ENCODE measurements around the gene LAMA1. TPM values are rescaled to one million over a fixed set of nuclear protein-coding genes. Genes with fewer than 3 reads are reported as not detected.

The LAMA1 gene
- total RNA-seq, 5 donors from 2014 or later (not counting 1 experiment from before 2014, with no cell fraction given) = 0.09 to 0.43 (median 0.09) TPM; not detected in 2

DNA sequence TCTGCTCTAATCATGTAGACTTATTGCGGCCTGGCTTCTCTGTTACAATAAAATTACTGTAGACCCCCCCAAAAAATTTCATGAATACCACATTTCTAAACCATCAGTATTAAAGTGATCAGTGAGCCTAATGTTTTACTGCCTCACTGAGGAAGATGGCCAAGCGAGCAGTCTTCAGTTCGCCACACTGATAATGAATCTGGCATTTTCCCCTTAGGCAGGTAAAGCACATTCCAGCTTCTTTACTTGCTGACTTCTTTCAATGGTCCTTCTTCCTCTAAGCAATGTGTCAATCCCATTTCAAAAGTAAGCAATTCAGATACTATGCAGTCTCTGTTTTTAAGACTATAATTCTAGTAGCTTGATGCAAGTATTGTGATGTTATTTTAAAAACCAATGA lies 137.6 kb downstream of the LAMA1 start:
- 93% methylated on average over 3 of the region's 3 CpGs for WGBS (ENCODE audit: insufficient coverage)

DNA sequence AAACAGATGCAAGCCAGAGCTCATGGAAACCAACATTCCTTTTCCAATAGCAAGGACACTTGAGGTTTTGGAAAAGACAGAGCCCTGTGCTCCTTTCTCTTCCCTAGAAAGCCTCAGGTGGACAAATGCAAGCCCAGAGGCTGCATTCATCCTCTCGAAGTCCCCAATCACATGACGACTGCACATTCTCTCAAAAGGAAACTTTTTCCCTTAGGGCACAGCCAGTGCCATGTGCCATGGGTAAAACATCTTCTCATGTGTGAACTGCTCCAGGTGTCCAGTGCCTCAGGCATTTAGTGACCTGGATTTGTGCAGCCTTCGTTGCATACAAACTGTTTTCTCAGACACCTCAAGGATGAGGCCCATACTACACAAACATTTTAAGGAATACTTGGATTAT lies 140.7 kb downstream of the LAMA1 start:
- H3K9me3 ChIP-seq = no peaks in the 10 kb centered on the region
- H3K36me3 ChIP-seq (ENCODE audit: control insufficient read depth in 2 of 2, extremely low read depth in 1 of 2, insufficient read depth in 1 of 2, low read length in 1 of 2) = no peaks in the 10 kb centered on the region
- WGBS (ENCODE audit: insufficient coverage) = 90% methylated on average over 2 of the region's 3 CpGs
- no peaks in the 10 kb centered on the region for H3K27me3 ChIP-seq (replicated peaks in 1 of 2; ENCODE audit: control insufficient read depth in 2 of 2, extremely low read depth in 1 of 2, insufficient read depth in 2 of 2, low read length in 1 of 2)
- no peaks in the 10 kb centered on the region for H3K4me1 ChIP-seq (ENCODE audit: control insufficient read depth in 1 of 2, extremely low read depth in 1 of 2, insufficient read depth in 2 of 2, low read length in 2 of 2)
- Mint-ChIP-seq H3K4me3 (no peak overlapping the region), H3K27ac (no peak overlapping the region), H3K9me3 (peaks cover 0 to 6% (median 0%) of the 10 kb centered on the region in 3 donors), H3K27me3 (no peaks in the 10 kb centered on the region), H3K4me1 (no peaks in the 10 kb centered on the region), H3K36me3 (no peaks in the 10 kb centered on the region)
- H3K4me3 ChIP-seq (ENCODE audit: control insufficient read depth in 1 of 2, extremely low read depth in 1 of 2, low read length in 1 of 2) = no peak overlapping the region
- DNase-seq (no peak), ATAC-seq (replicated peaks in 1 of 4) (no peak)
- H3K27ac ChIP-seq (ENCODE audit: low read length) = no peak overlapping the region
- POLR2A ChIA-PET = no interaction called here
- CTCF ChIA-PET = no interaction called here

More for the DNA sequence above, 137.6 kb downstream of the LAMA1 start:
- Histone ChIP-seq H3K4me1 (ENCODE audit: control insufficient read depth in 1 of 2, extremely low read depth in 1 of 2, insufficient read depth in 2 of 2, low read length in 2 of 2) (no peaks in the 10 kb centered on the region), H3K36me3 (ENCODE audit: control insufficient read depth in 2 of 2, extremely low read depth in 1 of 2, insufficient read depth in 1 of 2, low read length in 1 of 2) (no peaks in the 10 kb centered on the region), H3K4me3 (ENCODE audit: control insufficient read depth in 1 of 2, extremely low read depth in 1 of 2, low read length in 1 of 2) (no peak overlapping the region), H3K27ac (ENCODE audit: low read length) (no peak overlapping the region), H3K9me3 (no peaks in the 10 kb centered on the region), H3K27me3 (replicated peaks in 1 of 2; ENCODE audit: control insufficient read depth in 2 of 2, extremely low read depth in 1 of 2, insufficient read depth in 2 of 2, low read length in 1 of 2) (no peaks in the 10 kb centered on the region)
- H3K4me3 Mint-ChIP-seq = no peak overlapping the region
- no peak for ATAC-seq (replicated peaks in 1 of 4)
- ChIA-PET POLR2A (no interaction called here), CTCF (no interaction called here)
- no peak for DNase-seq
- no peak overlapping the region for H3K27ac Mint-ChIP-seq
- no peaks in the 10 kb centered on the region for H3K36me3 Mint-ChIP-seq
- no peaks in the 10 kb centered on the region for H3K27me3 Mint-ChIP-seq
- H3K9me3 Mint-ChIP-seq = peaks cover 0 to 6% (median 0%) of the 10 kb centered on the region in 3 donors
- H3K4me1 Mint-ChIP-seq = no peaks in the 10 kb centered on the region

DNA sequence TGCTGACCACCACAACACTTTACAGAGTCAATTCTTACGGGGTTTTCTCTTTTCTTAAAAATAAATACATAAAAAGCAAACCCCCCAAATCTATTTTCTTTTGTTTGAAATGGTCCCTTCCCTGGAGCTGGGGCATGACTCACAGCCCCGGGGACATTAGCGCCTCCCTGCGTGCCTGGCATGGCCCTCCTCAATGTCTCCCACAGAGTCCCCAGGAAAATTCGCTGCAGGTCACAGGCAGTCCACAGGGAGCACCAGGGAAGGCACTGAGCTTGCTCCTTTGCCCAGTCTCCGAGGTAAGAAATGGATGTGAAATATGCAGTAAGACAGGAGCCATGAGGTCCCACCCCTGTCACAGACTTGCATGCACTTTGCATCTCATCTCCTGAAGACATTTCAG lies 142.5 kb downstream of the LAMA1 start:
- H3K27me3 Mint-ChIP-seq = no peaks in the 10 kb centered on the region
- Histone ChIP-seq H3K4me3 (ENCODE audit: control insufficient read depth in 1 of 2, extremely low read depth in 1 of 2, low read length in 1 of 2) (no peak overlapping the region), H3K36me3 (ENCODE audit: control insufficient read depth in 2 of 2, extremely low read depth in 1 of 2, insufficient read depth in 1 of 2, low read length in 1 of 2) (no peaks in the 10 kb centered on the region), H3K4me1 (ENCODE audit: control insufficient read depth in 1 of 2, extremely low read depth in 1 of 2, insufficient read depth in 2 of 2, low read length in 2 of 2) (no peaks in the 10 kb centered on the region), H3K9me3 (no peaks in the 10 kb centered on the region), H3K27ac (ENCODE audit: low read length) (no peak overlapping the region), H3K27me3 (replicated peaks in 1 of 2; ENCODE audit: control insufficient read depth in 2 of 2, extremely low read depth in 1 of 2, insufficient read depth in 2 of 2, low read length in 1 of 2) (no peaks in the 10 kb centered on the region)
- H3K4me3 Mint-ChIP-seq = no peak overlapping the region
- CTCF ChIA-PET = no interaction called here
- no peak for ATAC-seq (replicated peaks in 1 of 4)
- POLR2A ChIA-PET = no interaction called here
- no peak overlapping the region for H3K27ac Mint-ChIP-seq
- H3K36me3 Mint-ChIP-seq = no peaks in the 10 kb centered on the region
- peaks cover 0 to 2% (median under 1%) of the 10 kb centered on the region in 3 donors for H3K9me3 Mint-ChIP-seq
- no peaks in the 10 kb centered on the region for H3K4me1 Mint-ChIP-seq
- 95% methylated on average over 3 of the region's 6 CpGs for WGBS (ENCODE audit: insufficient coverage)
- DNase-seq = no peak

- H3K4me3 Mint-ChIP-seq = no peak overlapping the region
- Histone ChIP-seq H3K36me3 (ENCODE audit: control insufficient read depth in 2 of 2, extremely low read depth in 1 of 2, insufficient read depth in 1 of 2, low read length in 1 of 2) (no peaks in the 10 kb centered on the region), H3K27me3 (replicated peaks in 1 of 2; ENCODE audit: control insufficient read depth in 2 of 2, extremely low read depth in 1 of 2, insufficient read depth in 2 of 2, low read length in 1 of 2) (no peaks in the 10 kb centered on the region), H3K27ac (ENCODE audit: low read length) (no peak overlapping the region), H3K4me3 (ENCODE audit: control insufficient read depth in 1 of 2, extremely low read depth in 1 of 2, low read length in 1 of 2) (no peak overlapping the region), H3K9me3 (no peaks in the 10 kb centered on the region), H3K4me1 (ENCODE audit: control insufficient read depth in 1 of 2, extremely low read depth in 1 of 2, insufficient read depth in 2 of 2, low read length in 2 of 2) (no peaks in the 10 kb centered on the region)
- ChIA-PET CTCF (no interaction called here), POLR2A (no interaction called here)
- WGBS (ENCODE audit: insufficient coverage) = 95% methylated on average over 4 of the region's 7 CpGs
- no peak overlapping the region for H3K27ac Mint-ChIP-seq
- no peaks in the 10 kb centered on the region for H3K27me3 Mint-ChIP-seq
- ATAC-seq (replicated peaks in 1 of 4) = no peak
- H3K4me1 Mint-ChIP-seq = no peaks in the 10 kb centered on the region
- H3K9me3 Mint-ChIP-seq = peaks cover 0 to 2% (median 0%) of the 10 kb centered on the region in 3 donors
- no peaks in the 10 kb centered on the region for H3K36me3 Mint-ChIP-seq
- DNase-seq = no peak
These were observed 145.6 kb downstream of the LAMA1 start for GRCh38 chr18:6971823-6972478.

GRCh38 chr18:6963452-6964097 lies 154.0 kb downstream of the LAMA1 start:
- no peak for DNase-seq
- no peaks in the 10 kb centered on the region for H3K4me1 Mint-ChIP-seq
- Histone ChIP-seq H3K27me3 (replicated peaks in 1 of 2; ENCODE audit: control insufficient read depth in 2 of 2, extremely low read depth in 1 of 2, insufficient read depth in 2 of 2, low read length in 1 of 2) (no peaks in the 10 kb centered on the region), H3K4me3 (ENCODE audit: control insufficient read depth in 1 of 2, extremely low read depth in 1 of 2, low read length in 1 of 2) (no peak overlapping the region), H3K9me3 (no peaks in the 10 kb centered on the region), H3K36me3 (ENCODE audit: control insufficient read depth in 2 of 2, extremely low read depth in 1 of 2, insufficient read depth in 1 of 2, low read length in 1 of 2) (no peaks in the 10 kb centered on the region), H3K4me1 (ENCODE audit: control insufficient read depth in 1 of 2, extremely low read depth in 1 of 2, insufficient read depth in 2 of 2, low read length in 2 of 2) (no peaks in the 10 kb centered on the region), H3K27ac (ENCODE audit: low read length) (no peak overlapping the region)
- ChIA-PET POLR2A (no interaction called here), CTCF (interaction anchor here in 1 of 2 donors (0.7 kb wide), 1 partner anchor 14 kb away, joined by 3 read pairs; no protein-coding TSS in a partner anchor)
- no peaks in the 10 kb centered on the region for H3K27me3 Mint-ChIP-seq
- H3K9me3 Mint-ChIP-seq = peaks cover 0 to 13% (median 7%) of the 10 kb centered on the region in 3 donors
- 80% methylated on average over 1 of the region's 2 CpGs for WGBS (ENCODE audit: insufficient coverage)
- no peak overlapping the region for H3K4me3 Mint-ChIP-seq
- no peak for ATAC-seq (replicated peaks in 1 of 4)
- H3K36me3 Mint-ChIP-seq = no peaks in the 10 kb centered on the region
- no peak overlapping the region for H3K27ac Mint-ChIP-seq

GRCh38 chr18:6962571-6963451 lies 154.8 kb downstream of the LAMA1 start:
- ChIA-PET POLR2A (no interaction called here), CTCF (interaction anchor here in 1 of 2 donors (0.7 kb wide), 1 partner anchor 15 kb away, joined by 3 read pairs; no protein-coding TSS in a partner anchor)
- no peaks in the 10 kb centered on the region for H3K36me3 ChIP-seq (ENCODE audit: control insufficient read depth in 2 of 2, extremely low read depth in 1 of 2, insufficient read depth in 1 of 2, low read length in 1 of 2)
- H3K4me3 Mint-ChIP-seq = no peak overlapping the region
- H3K4me1 Mint-ChIP-seq = no peaks in the 10 kb centered on the region
- H3K9me3 ChIP-seq = no peaks in the 10 kb centered on the region
- H3K27me3 Mint-ChIP-seq = no peaks in the 10 kb centered on the region
- no peak overlapping the region for H3K4me3 ChIP-seq (ENCODE audit: control insufficient read depth in 1 of 2, extremely low read depth in 1 of 2, low read length in 1 of 2)
- H3K36me3 Mint-ChIP-seq = no peaks in the 10 kb centered on the region
- DNase-seq (no peak), ATAC-seq (replicated peaks in 1 of 4) (no peak)
- no peaks in the 10 kb centered on the region for H3K27me3 ChIP-seq (replicated peaks in 1 of 2; ENCODE audit: control insufficient read depth in 2 of 2, extremely low read depth in 1 of 2, insufficient read depth in 2 of 2, low read length in 1 of 2)
- no peaks in the 10 kb centered on the region for H3K4me1 ChIP-seq (ENCODE audit: control insufficient read depth in 1 of 2, extremely low read depth in 1 of 2, insufficient read depth in 2 of 2, low read length in 2 of 2)
- WGBS (ENCODE audit: insufficient coverage) = 81% methylated on average over 7 of the region's 9 CpGs
- no peak overlapping the region for H3K27ac Mint-ChIP-seq
- no peak overlapping the region for H3K27ac ChIP-seq (ENCODE audit: low read length)
- H3K9me3 Mint-ChIP-seq = peaks cover 0 to 13% (median 7%) of the 10 kb centered on the region in 3 donors
